HG03378 (cell line): Measurements from ENCODE around the gene IQUB.
"Not testable (repeated sequence)": the region's sequence is repeated elsewhere in the genome, so short reads cannot be mapped to it uniquely, and the experiment has no call there.

ENCODE experiments used
- ATAC-seq: cut with Tn5 transposase; IDR thresholded peaks from one replicate; pipeline ENCODE4 v1.9.1; 2021; ENCODE audit warnings: mild to moderate bottlenecking, moderate library complexity; ENCODE audit not compliant: unreplicated experiment

IQUB gene

DNA sequence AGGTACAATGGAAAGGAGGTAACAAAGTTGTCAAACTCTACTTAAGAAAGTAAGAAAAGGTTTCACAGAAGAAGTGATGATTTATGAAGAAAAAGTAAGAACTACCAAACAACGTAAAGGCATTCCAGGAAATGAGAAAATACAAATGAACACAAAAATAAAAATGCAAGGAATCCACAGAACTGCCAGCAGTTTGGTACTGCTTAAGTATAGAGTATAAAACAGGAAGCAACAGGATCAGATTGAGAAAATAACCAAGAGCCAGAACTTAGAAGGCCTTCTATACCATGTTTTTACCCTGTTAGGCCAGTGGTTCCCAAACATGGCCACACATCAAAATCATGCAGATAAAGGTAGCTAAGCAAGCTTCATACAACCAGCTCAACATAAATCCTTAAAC lies 14.0 kb upstream of the IQUB start:
- no peak for ATAC-seq

DNA sequence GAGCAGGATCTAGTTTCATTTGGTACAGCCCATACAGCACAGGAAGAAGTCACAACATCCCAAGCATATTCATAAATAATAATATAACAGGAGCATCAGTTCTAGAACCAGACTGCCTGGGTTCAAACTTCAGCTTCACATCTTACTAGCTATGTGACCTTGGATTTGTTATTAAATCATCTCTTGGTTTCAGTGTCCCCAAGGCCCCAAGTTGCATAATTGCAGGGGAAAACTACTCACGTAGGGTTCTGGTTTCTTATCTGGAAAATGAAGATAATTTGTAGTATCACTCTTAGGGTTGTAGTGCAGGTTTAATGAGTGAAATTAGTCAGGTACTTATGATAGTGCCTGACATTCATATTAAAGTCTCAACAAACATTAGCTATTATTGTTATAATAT lies 5.5 kb upstream of the IQUB start:
- ATAC-seq, result peak; percentile 35

- ATAC-seq, result no peak
Measured at GRCh38 chr7:123538897-123539296, 4.5 kb upstream of the IQUB start.

GRCh38 chr7:123538189-123538714 lies 3.9 kb upstream of the IQUB start:
- ATAC-seq, result peak; percentile 25

DNA sequence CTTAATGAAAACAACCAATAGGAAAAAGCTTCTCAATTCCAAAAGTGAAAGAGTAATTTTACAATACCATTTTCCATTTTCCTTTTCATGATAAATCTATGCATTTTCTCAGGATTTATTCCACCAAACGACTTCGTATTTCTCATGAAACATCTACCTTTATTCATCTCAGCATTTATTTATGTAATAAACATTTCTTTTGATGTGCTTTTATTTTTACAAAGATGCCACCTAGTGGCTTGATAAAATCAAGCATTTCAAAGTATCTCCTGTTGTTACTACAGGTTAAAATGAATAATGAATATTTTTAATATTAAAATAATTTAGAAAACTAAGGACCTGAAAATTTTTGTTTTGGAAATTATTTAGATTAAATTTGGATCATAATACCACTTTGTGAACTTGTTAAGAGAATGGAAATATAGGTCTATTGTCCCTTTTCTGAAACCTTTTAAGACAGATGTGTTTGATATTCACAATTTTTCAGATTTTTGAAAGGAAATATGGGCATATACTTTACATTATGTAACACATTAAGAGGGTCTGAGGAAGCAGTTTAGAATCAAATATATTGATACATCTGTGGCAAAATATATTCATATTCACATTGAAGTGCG lies 2.7 kb upstream of the IQUB start:
- ATAC-seq, result no peak

- ATAC-seq, result no peak
Measured at GRCh38 chr7:123535517-123535916, 1.1 kb upstream of the IQUB start.

DNA sequence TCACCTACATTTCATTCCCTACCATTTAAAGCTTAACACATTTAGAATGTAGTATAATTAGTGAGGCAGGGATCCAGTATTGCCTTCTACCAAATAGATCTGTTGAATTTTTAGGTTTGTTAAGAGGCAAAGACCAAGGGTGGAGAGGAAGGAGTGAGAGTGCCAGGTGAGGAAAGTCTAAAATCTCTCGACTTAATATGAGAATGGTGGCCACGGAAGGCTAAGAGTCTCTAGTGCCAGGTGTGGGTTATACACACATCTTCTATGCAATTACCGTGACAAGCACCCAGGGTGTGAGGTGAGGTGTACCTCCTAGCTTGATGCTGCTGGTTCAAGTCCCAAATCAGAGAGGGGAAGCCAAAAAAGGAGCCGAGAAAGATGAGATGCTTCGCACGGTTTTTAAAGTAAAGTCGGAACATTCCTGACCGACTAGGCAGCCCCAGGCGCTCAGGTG lies 439 bp downstream of the IQUB start:
- ATAC-seq, result peak; percentile 25

GRCh38 chr7:123533553-123533917 lies 860 bp downstream of the IQUB start:
- no peak for ATAC-seq

DNA sequence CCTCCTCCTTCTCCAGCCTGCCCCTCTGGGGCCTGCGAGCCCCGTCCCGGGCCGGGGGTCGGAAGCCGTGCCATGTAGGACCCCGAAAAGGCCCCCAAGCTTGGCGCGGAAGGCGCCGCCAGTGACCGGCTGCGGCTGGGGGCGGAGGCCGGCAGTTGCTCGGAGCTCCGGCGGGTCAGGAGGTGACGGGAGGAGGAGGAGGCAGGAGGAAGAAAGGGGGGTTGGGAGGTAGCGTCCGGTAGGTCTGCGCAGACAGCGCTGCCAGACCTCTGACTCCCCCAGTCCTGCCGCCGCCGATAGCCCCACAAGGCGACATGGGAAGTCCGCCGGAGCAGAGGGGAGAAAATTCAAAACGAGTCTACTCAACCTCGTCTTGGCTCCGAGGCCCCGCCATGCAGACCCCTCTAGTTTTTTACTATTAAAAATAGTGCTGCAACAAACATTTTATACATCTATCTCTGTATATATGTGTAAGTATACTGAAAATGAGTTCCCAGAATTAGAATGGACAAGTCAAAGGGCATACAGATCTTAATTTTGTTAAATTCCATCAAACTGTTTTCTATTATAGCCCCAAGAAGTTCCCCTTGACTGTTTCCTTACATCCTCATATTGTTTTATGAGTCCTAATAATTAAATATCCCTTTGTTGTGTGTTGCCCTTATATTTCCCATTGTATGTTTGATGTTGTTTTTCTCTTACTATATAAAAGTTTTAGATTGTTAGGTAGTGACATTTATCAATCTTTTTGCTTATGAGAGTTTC lies 1.4 kb downstream of the IQUB start:
- ATAC-seq, result peak; percentile 35

- ATAC-seq, result peak; percentile 2
Measured at GRCh38 chr7:123532343-123532742, 2.1 kb downstream of the IQUB start.

GRCh38 chr7:123530035-123530591 lies 4.3 kb downstream of the IQUB start:
- not testable (repeated sequence) for ATAC-seq

DNA sequence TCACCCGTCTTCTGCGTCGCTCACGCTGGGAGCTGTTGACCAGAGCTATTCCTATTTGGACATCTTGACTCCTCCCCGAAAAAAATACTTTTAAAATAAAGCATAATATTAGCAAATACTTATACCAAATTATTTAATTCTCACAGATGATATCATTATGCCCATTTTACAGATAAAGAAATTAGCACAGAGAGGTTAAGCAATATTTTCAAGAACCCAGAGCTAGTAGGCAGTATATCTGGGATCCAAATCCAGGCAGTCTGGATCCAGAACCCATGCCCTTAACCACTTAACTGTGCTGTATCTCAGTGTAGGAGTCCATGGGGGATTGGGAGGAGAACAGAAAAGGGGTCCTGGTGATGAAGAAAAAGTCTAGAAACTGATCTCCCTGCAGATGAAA lies 6.1 kb downstream of the IQUB start:
- ATAC-seq, result no peak

- ATAC-seq, result not testable (repeated sequence)
Measured at GRCh38 chr7:123527712-123528225, 6.6 kb downstream of the IQUB start.

GRCh38 chr7:123526533-123526932 lies 7.9 kb downstream of the IQUB start:
- ATAC-seq, result not testable (repeated sequence)

DNA sequence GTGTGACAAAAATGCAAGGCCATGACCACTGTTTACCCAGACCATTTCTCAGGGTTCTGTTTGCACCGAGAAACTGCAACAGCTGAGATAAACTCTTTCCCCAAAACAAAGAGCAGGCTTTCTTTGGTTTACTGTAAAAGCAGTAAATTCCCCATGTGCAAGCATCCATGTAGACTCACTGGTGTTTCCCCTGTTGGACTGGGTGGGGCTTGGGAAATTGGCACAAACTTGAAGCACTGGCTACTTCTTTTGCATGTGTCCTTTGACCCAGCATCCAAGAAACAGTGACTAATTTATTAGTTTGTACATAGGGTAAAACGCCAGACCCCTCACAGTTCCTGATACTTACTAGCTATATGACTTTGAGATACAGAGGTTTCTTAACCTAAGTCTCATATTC lies 12.3 kb downstream of the IQUB start:
- no peak for ATAC-seq

- no peak for ATAC-seq
Measured at GRCh38 chr7:123505221-123505620, 29.2 kb downstream of the IQUB start.

DNA sequence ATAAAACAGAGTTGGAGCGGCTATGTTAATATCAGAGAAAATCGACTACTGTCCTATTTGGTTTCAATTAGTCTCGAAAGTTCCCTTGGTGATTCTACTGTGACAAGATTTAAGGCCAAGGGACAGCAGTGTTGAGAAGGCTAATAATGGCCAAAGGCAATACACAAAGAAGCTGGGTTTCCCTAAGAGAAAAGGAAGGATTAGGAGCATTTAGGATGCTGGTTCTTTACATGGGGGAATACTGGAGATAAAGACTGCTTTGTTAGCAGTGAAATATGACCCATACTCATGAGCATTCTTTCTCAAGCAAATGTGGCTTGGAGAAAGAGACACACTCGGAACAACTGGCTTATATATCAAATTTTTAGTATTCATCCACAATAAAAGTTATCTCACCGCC lies 32.2 kb downstream of the IQUB start:
- ATAC-seq, result no peak

- ATAC-seq, result no peak
Measured at GRCh38 chr7:123500878-123501489, 33.4 kb downstream of the IQUB start.

GRCh38 chr7:123499211-123499970 lies 35.0 kb downstream of the IQUB start:
- no peak for ATAC-seq

- ATAC-seq, result no peak
Measured at GRCh38 chr7:123498601-123499000, 35.8 kb downstream of the IQUB start.

GRCh38 chr7:123498031-123498430 lies 36.4 kb downstream of the IQUB start:
- ATAC-seq, result no peak
